ENCODE data around the gene CAPN3. TPM values are rescaled to one million over a fixed set of nuclear protein-coding genes. Genes with fewer than 3 reads are reported as not detected.

Gene CAPN3
- total RNA-seq, 4 donors from 2014 or later, result 0.29 to 17.4 (median 9.4) TPM

DNA sequence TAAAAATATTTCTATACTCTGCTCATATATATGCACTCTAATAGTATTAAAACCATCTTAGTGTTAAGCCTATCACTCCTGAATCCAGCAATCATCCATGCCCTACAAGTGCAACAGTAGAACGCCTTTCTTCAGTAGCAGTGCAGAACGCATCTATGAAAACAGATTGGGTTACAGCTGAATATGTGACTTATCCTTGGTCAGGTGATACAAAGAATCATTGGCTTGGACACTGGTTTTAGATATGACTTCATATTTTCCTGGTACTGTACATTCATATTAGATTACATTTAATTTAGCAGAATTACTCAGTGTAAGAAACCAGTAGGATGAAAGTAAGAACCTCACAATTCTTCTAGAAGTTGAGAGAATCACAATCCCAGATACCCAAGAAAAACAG lies 88.3 kb downstream of the CAPN3 start:
- Histone ChIP-seq H3K27me3 (no peaks in the 10 kb centered on the region), H3K27ac (no peak overlapping the region), H3K36me3 (no peaks in the 10 kb centered on the region), H3K9me3 (no peaks in the 10 kb centered on the region), H3K4me1 (no peaks in the 10 kb centered on the region), H3K4me3 (no peak overlapping the region)
- no peak for TF ChIP-seq POLR2A (IDR thresholded peaks at IDR 0.05)
- TF ChIP-seq, protein P1, sequence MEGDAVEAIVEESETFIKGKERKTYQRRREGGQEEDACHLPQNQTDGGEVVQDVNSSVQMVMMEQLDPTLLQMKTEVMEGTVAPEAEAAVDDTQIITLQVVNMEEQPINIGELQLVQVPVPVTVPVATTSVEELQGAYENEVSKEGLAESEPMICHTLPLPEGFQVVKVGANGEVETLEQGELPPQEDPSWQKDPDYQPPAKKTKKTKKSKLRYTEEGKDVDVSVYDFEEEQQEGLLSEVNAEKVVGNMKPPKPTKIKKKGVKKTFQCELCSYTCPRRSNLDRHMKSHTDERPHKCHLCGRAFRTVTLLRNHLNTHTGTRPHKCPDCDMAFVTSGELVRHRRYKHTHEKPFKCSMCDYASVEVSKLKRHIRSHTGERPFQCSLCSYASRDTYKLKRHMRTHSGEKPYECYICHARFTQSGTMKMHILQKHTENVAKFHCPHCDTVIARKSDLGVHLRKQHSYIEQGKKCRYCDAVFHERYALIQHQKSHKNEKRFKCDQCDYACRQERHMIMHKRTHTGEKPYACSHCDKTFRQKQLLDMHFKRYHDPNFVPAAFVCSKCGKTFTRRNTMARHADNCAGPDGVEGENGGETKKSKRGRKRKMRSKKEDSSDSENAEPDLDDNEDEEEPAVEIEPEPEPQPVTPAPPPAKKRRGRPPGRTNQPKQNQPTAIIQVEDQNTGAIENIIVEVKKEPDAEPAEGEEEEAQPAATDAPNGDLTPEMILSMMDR (IDR thresholded peaks at IDR 0.05), result no peak
- intact Hi-C loops (cut with DNase I; ENCODE audit: low total_unique reads), result no loop called here
- DNase-seq, result no peak

DNA sequence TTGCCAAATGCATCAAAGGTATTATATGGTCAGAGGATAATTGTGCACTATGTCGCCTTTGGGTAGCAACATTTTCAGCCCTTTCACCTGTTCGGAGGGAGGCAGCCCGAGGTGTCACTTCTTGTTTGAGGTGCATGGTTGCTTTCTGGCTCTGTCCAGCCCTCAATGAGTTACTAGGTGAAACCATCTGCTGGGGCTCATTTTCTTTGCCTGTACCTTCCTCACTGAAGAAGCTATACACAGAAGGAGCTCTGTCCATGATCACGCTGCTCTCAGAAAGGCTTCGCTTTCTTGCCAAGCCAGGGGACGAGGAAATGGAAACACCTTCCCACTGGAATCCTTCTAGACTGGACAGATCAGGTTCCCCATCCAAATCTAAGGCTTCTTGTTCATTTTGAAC lies 89.0 kb downstream of the CAPN3 start:
- H3K27ac ChIP-seq, result no peak overlapping the region
- H3K4me3 ChIP-seq, result no peak overlapping the region
- intact Hi-C loops (cut with DNase I; ENCODE audit: low total_unique reads), result no loop called here
- H3K36me3 ChIP-seq, result no peaks in the 10 kb centered on the region
- no peaks in the 10 kb centered on the region for H3K27me3 ChIP-seq
- TF ChIP-seq, protein P1 (IDR thresholded peaks at IDR 0.05), result no peak
- no peak for TF ChIP-seq POLR2A (IDR thresholded peaks at IDR 0.05)
- no peak for DNase-seq
- no peaks in the 10 kb centered on the region for H3K4me1 ChIP-seq
- H3K9me3 ChIP-seq, result no peaks in the 10 kb centered on the region

DNA sequence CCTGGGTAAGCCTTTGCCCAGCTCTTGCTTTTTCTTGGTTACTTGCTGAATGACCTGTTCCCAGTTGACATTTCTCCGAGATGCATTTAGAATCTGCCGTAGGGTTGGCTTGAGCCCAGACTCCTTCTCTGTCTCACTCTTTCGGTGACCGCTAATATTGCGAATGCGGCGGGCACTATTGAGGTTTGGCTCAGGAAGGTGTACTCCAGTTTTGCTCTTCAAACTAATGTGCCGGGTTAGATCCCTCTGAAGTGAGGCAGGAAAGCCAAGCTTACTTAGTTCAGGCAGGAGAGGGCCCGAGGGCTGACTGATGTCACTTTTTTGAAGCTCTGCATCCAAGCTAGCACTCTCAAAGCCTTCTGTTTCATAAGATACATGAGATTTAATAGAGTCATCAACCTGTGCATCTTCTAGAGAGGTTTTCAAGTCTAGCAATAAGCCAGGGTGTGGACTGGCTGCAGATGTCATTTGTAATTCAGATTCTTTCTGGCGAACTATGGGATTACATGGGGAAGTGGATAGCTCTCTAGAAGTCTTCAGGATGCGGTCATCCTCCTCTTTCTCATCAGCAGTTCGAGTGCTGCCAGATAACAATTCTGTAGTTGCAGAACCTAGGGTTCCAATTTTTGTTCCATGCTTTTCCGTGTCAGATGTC lies 90.6 kb downstream of the CAPN3 start:
- Histone ChIP-seq H3K9me3 (no peaks in the 10 kb centered on the region), H3K4me1 (no peaks in the 10 kb centered on the region), H3K27me3 (no peaks in the 10 kb centered on the region), H3K4me3 (no peak overlapping the region), H3K36me3 (no peaks in the 10 kb centered on the region), H3K27ac (no peak overlapping the region)
- intact Hi-C loops (cut with DNase I; ENCODE audit: low total_unique reads), result no loop called here
- TF ChIP-seq POLR2A (IDR thresholded peaks at IDR 0.05), result no peak
- TF ChIP-seq, protein P1 (IDR thresholded peaks at IDR 0.05), result no peak
- no peak for DNase-seq

DNA sequence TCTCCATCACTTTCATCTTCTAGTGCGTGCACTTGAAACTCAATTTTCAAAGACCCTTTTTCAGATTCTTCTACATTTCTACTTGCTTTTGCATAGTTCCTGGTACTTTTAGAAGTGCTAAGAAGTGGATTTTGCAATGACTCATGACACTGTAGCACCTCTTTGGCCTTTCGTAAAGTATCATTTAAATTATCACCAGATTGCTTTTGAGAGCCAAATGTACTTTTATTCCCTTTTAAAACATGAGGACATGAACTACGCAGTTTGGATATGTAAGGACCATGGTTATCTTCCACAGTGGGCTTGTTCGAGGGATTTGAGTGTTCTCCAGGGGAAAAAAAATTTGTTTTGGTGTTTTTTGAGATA lies 91.1 kb downstream of the CAPN3 start:
- Histone ChIP-seq H3K4me3 (no peak overlapping the region), H3K27me3 (no peaks in the 10 kb centered on the region), H3K9me3 (no peaks in the 10 kb centered on the region), H3K36me3 (no peaks in the 10 kb centered on the region), H3K27ac (no peak overlapping the region), H3K4me1 (no peaks in the 10 kb centered on the region)
- no peak for DNase-seq
- intact Hi-C loops (cut with DNase I; ENCODE audit: low total_unique reads), result no loop called here
- TF ChIP-seq, protein P1 (IDR thresholded peaks at IDR 0.05), result no peak
- TF ChIP-seq POLR2A (IDR thresholded peaks at IDR 0.05), result no peak

DNA sequence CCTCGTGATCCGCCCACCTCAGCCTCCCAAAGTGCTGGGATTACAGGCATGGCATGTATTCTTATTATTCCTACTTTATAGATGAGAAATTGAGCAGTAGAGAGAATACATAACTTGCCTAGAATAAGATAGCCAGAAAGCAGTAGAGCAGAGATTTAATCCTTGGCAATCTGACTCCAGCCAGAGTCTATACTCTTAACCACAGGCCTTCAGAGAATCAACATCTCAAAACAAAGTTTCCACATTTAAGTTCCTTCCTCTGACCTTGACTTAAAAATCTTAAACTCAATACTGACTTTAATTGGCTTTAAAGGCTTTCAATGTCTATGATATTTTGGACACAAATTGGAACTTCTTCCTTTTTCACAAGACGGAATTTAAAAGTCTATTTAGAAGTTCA lies 94.5 kb downstream of the CAPN3 start:
- TF ChIP-seq POLR2A (IDR thresholded peaks at IDR 0.05), result no peak
- TF ChIP-seq, protein P1 (IDR thresholded peaks at IDR 0.05), result no peak
- Histone ChIP-seq H3K36me3 (no peaks in the 10 kb centered on the region), H3K4me3 (no peak overlapping the region), H3K9me3 (no peaks in the 10 kb centered on the region), H3K27me3 (no peaks in the 10 kb centered on the region), H3K4me1 (no peaks in the 10 kb centered on the region), H3K27ac (no peak overlapping the region)
- intact Hi-C loops (cut with DNase I; ENCODE audit: low total_unique reads), result no loop called here
- DNase-seq, result no peak
